K562 (cell line): Measurements from ENCODE around the gene DCTN2. TPM values are rescaled to one million over a fixed set of nuclear protein-coding genes. Genes with fewer than 3 reads are reported as not detected.

Experiments
- ATF1 ChIP-seq, 2 experiments: fragments of 450-650 bp in 1 of 2; IDR thresholded peaks; 2 replicates each; pipeline ENCODE4 v1.6.1; 2016; ENCODE audit warnings: missing compliant biosample characterization in 1 of 2, missing genetic modification characterization in 1 of 2
- CC2D1A ChIP-seq: fragments of 450-650 bp; IDR thresholded peaks from 2 replicates; pipeline ENCODE4 v1.6.1; 2017; ENCODE audit warnings: mild to moderate bottlenecking
- DACH1 ChIP-seq: fragments of 450-650 bp; IDR thresholded peaks from 2 replicates; pipeline ENCODE4 v1.6.1; 2018; ENCODE audit not compliant: partially characterized antibody
- FOXP4 ChIP-seq: sonication (generic); formaldehyde crosslinking; IDR thresholded peaks from 2 replicates; pipeline ENCODE4 v1.8.0; 2022; ENCODE audit warnings: mild to moderate bottlenecking, missing genetic modification reagents, borderline replicate concordance
- HDGF ChIP-seq: fragments of 450-650 bp; IDR thresholded peaks from 2 replicates; pipeline ENCODE4 v1.6.1; 2016
- HNRNPH1 ChIP-seq: fragments of 200-400 bp; formaldehyde crosslinking; optimal IDR thresholded peaks from 2 replicates; pipeline ENCODE3; 2017; ENCODE audit warnings: low read depth, mild to moderate bottlenecking, low read length, moderate library complexity
- MXD1 ChIP-seq: fragments of 250-450 bp; sonication (Bioruptor Pico); IDR thresholded peaks from 2 replicates; pipeline ENCODE4 v1.8.0; 2021; ENCODE audit warnings: borderline replicate concordance, mild to moderate bottlenecking, moderate library complexity; ENCODE audit not compliant: poor library complexity, severe bottlenecking
- NONO ChIP-seq, 2 experiments: fragments of 200-400 bp in 1 of 2; fragments of 450-650 bp in 1 of 2; formaldehyde crosslinking in 1 of 2; IDR thresholded peaks; 2 replicates each; pipeline ENCODE4 v1.6.1; 2017; ENCODE audit warnings: low read depth in 2 of 2, mild to moderate bottlenecking in 2 of 2, moderate library complexity in 2 of 2, low read length in 1 of 2
- POLR2B ChIP-seq: fragments of 450-650 bp; IDR thresholded peaks from 2 replicates; pipeline ENCODE4 v1.6.1; 2018; ENCODE audit warnings: low read depth; ENCODE audit not compliant: partially characterized antibody
- RBM39 ChIP-seq: fragments of 200-400 bp; formaldehyde crosslinking; optimal IDR thresholded peaks from 2 replicates; pipeline ENCODE3; 2018; ENCODE audit warnings: low read depth, low read length
- RREB1 ChIP-seq: fragments of 250-450 bp; sonication (Bioruptor Pico); IDR thresholded peaks from 2 replicates; pipeline ENCODE4 v1.4.0; 2020
- RUNX1 ChIP-seq: sonication (generic); IDR thresholded peaks from 2 replicates; pipeline ENCODE4 v1.6.1; 2016; ENCODE audit warnings: antibody characterized with exemption, low read depth
- SIN3B ChIP-seq: fragments of 450-650 bp; IDR thresholded peaks from 2 replicates; pipeline ENCODE4 v1.6.1; 2017; ENCODE audit warnings: low read depth, mild to moderate bottlenecking, moderate library complexity
- TCF7L2 ChIP-seq: fragments of 150-350 bp; IDR thresholded peaks from 2 replicates; pipeline ENCODE4 v1.6.1; 2016; ENCODE audit warnings: low read depth, mild to moderate bottlenecking, low read length, moderate library complexity
- ZFP1 ChIP-seq: fragments of 450-650 bp; formaldehyde crosslinking; IDR thresholded peaks from 2 replicates; pipeline ENCODE4 v1.4.0; 2020; ENCODE audit warnings: mild to moderate bottlenecking, mixed read lengths
- ZNF639 ChIP-seq, 2 experiments: fragments of 200-800 bp in 1 of 2; sonication (Bioruptor generic) in 1 of 2; sonication (generic) in 1 of 2; formaldehyde crosslinking in 1 of 2; IDR thresholded peaks in 1 of 2; conservative IDR thresholded peaks in 1 of 2; 2 replicates each; pipeline versions ENCODE4 v1.5.0 to v1.6.1; 2016 to 2020; ENCODE audit warnings: missing compliant biosample characterization in 1 of 2, missing genetic modification characterization in 1 of 2, missing genetic modification reagents in 1 of 2
- ZNF644 ChIP-seq: fragments of 200-800 bp; sonication (Bioruptor generic); IDR thresholded peaks from 2 replicates; pipeline ENCODE4 v1.6.1; 2016; ENCODE audit warnings: low read depth, missing genetic modification characterization, missing compliant biosample characterization
- polyA plus RNA-seq, 8 experiments: library from polyadenylated mRNA; depleted of rRNA in 4 of 8; stranded (reverse) in 5 of 8; unstranded in 3 of 8; fragments of >200 nt; fragmentation: Nextera tagmentation in 2 of 8; fragmentation: Illumina TruSeq in 1 of 8; extraction: Ambion mirVana in 2 of 8; extraction: Trizol in 1 of 8; gene quantifications; 2 replicates each; pipeline versions ENCODE4 v1.2.1 to v1.2.3, GENCODE V29; 2011 to 2014; ENCODE audit warnings: inconsistent platforms in 1 of 8, missing spikeins in 1 of 8
- total RNA-seq, 7 experiments: library from RNA; depleted of rRNA in 6 of 7; stranded (reverse); fragments of >200 nt in 6 of 7; fragmentation: Illumina TruSeq in 2 of 7; extraction: Trizol in 2 of 7; gene quantifications; 2 replicates each; pipeline versions ENCODE4 v1.2.1 to v1.2.3, GENCODE V29; 2011 to 2021; ENCODE audit warnings: low replicate concordance in 1 of 7

The DCTN2 gene
- total and polyA plus RNA-seq, 9 of the 15 experiments (the other 6 are each of a cell fraction or from before 2014, with no cell fraction given): 43.6 to 270 (median 125) TPM

GRCh38 chr12:57487597-57488401 lies 59.2 kb downstream of the DCTN2 start, which contains the start of gene MARS1 (continued):
- TF ChIP-seq RREB1 (CRISPR knock-in tag) (no peak), FOXP4 (CRISPR knock-in tag) (peak; percentile 55; the same call in 1 of the 2 replicates), SIN3B (0 out of 2 replicates have a peak, but pooled peaks have one; percentile 44), CC2D1A (peak; percentile 63; the same call in 1 of the 2 replicates), ZNF644 (peak; percentile 90), TCF7L2 (no peak), POLR2B (peak; percentile 66), ATF1 (CRISPR knock-in tag; IDR thresholded peaks at IDR 0.05) (no peak), ATF1 (tag; IDR thresholded peaks at IDR 0.05) (peak; percentile 79), HNRNPH1 (no peak), DACH1 (no peak), ZFP1 (no peak), MXD1 (CRISPR knock-in tag) (no peak), RBM39 (no peak), HDGF (0 out of 2 replicates have a peak, but pooled peaks have one; percentile 54), RUNX1 (no peak), ZNF639 (CRISPR knock-in tag; conservative IDR thresholded peaks at IDR 0.05 in 1 of 2, IDR thresholded peaks at IDR 0.05 in 1 of 2) (peak in 1 of 2 experiments; percentile 95; a peak in 2 of 4 replicates), NONO (IDR thresholded peaks at IDR 0.05; ENCODE audit: low read depth in 2 of 2, low read length in 1 of 2) (no peak)
